Mesenchymal stem cell (in vitro differentiated cells and primary cell): ENCODE measurements around the gene CHCHD5.
A peak's percentile ranks its signal among the peaks of the same experiment; 100 is the strongest.
"Not testable (repeated sequence)": the region's sequence is repeated elsewhere in the genome, so short reads cannot be mapped to it uniquely, and the experiment has no call there.

Source experiments
- DNase-seq: peaks from one replicate; pipeline ENCODE4 v3.0.0-alpha.2; 2013
- H2AFZ ChIP-seq: one replicate; pipeline ENCODE4 v1.6.1; 2013; ENCODE audit warnings: low read depth, mild to moderate bottlenecking, control low read depth, inconsistent platforms, low read length, moderate library complexity
- H2AK5ac ChIP-seq: 2 replicates; pipeline ENCODE4 v1.6.1; 2013; ENCODE audit warnings: low read length, moderate library complexity, mild to moderate bottlenecking, inconsistent platforms; ENCODE audit not compliant: severe bottlenecking
- H2BK120ac ChIP-seq: one replicate; pipeline ENCODE4 v1.6.1; 2013; ENCODE audit warnings: low read depth, mild to moderate bottlenecking, inconsistent platforms, low read length, moderate library complexity
- H2BK12ac ChIP-seq, 2 experiments: one replicate each; pipeline ENCODE4 v1.6.1; 2013; ENCODE audit warnings: inconsistent platforms in 2 of 2, low read length in 2 of 2, mild to moderate bottlenecking in 2 of 2, moderate library complexity in 2 of 2, control low read depth in 1 of 2
- H2BK15ac ChIP-seq: one replicate; pipeline ENCODE4 v1.6.1; 2013; ENCODE audit warnings: mild to moderate bottlenecking, low read depth, inconsistent platforms; ENCODE audit not compliant: poor library complexity, severe bottlenecking
- H2BK5ac ChIP-seq: 2 replicates; pipeline ENCODE4 v1.6.1; 2013; ENCODE audit warnings: low read depth, mild to moderate bottlenecking, low read length, control low read depth, inconsistent platforms; ENCODE audit not compliant: poor library complexity, severe bottlenecking
- H3K14ac ChIP-seq, 2 experiments: one replicate each; pipeline ENCODE4 v1.6.1; 2013; ENCODE audit warnings: inconsistent platforms in 2 of 2, low read length in 2 of 2, control low read depth in 1 of 2, mild to moderate bottlenecking in 1 of 2, moderate library complexity in 1 of 2
- H3K18ac ChIP-seq, 2 experiments: one replicate each; pipeline ENCODE4 v1.6.1; 2013; ENCODE audit warnings: inconsistent platforms in 2 of 2, low read length in 2 of 2, control low read depth in 1 of 2, low read depth in 1 of 2, mild to moderate bottlenecking in 1 of 2
- H3K23ac ChIP-seq, 2 experiments: one replicate each; pipeline ENCODE4 v1.6.1; 2013; ENCODE audit warnings: inconsistent platforms in 2 of 2, low read length in 2 of 2, mild to moderate bottlenecking in 2 of 2, moderate library complexity in 2 of 2, control low read depth in 1 of 2
- H3K27ac ChIP-seq: 2 replicates; pipeline ENCODE4 v1.5.1; 2013; ENCODE audit warnings: mild to moderate bottlenecking, moderate library complexity, low read length, control low read depth, inconsistent platforms; ENCODE audit not compliant: poor library complexity, severe bottlenecking
- H3K27me3 ChIP-seq, 2 experiments: 2 replicates each; pipeline versions ENCODE4 v1.6.1 to v1.7.0; 2013; ENCODE audit warnings: low read length in 2 of 2, mild to moderate bottlenecking in 2 of 2, moderate library complexity in 2 of 2, control low read depth in 1 of 2, inconsistent platforms in 1 of 2; ENCODE audit not compliant: control insufficient read depth in 1 of 2, insufficient read depth in 1 of 2
- H3K36me3 ChIP-seq, 2 experiments: 2 replicates each; pipeline versions ENCODE4 v1.6.1 to v1.7.0; 2013; ENCODE audit warnings: low read length in 2 of 2, control low read depth in 1 of 2, inconsistent platforms in 1 of 2, low read depth in 1 of 2, mild to moderate bottlenecking in 1 of 2; ENCODE audit not compliant: insufficient read depth in 2 of 2, control insufficient read depth in 1 of 2
- H3K4ac ChIP-seq, 2 experiments: one replicate each; pipeline ENCODE4 v1.6.1; 2013; ENCODE audit warnings: inconsistent platforms in 2 of 2, low read length in 2 of 2, mild to moderate bottlenecking in 2 of 2, moderate library complexity in 2 of 2, control low read depth in 1 of 2, low read depth in 1 of 2
- H3K4me1 ChIP-seq: 2 replicates; pipeline ENCODE4 v1.6.1; 2013; ENCODE audit warnings: low read depth, low read length, control low read depth; ENCODE audit not compliant: control insufficient read depth, insufficient read depth
- H3K4me2 ChIP-seq: 2 replicates; pipeline ENCODE4 v1.6.1; 2013; ENCODE audit warnings: low read length, mild to moderate bottlenecking, inconsistent platforms; ENCODE audit not compliant: poor library complexity, severe bottlenecking
- H3K4me3 ChIP-seq, 2 experiments: 2 replicates each; pipeline versions ENCODE4 v1.5.1 to v1.7.0; 2013; ENCODE audit warnings: low read length in 2 of 2, mild to moderate bottlenecking in 2 of 2, control low read depth in 1 of 2, low read depth in 1 of 2; ENCODE audit not compliant: insufficient read depth in 1 of 2
- H3K79me1 ChIP-seq: replicated peaks from 2 replicates; pipeline ENCODE4 v1.6.1; 2013; ENCODE audit warnings: mild to moderate bottlenecking, control low read depth, low read length, inconsistent platforms; ENCODE audit not compliant: poor library complexity, severe bottlenecking
- H3K9ac ChIP-seq: 2 replicates; pipeline ENCODE4 v1.7.0; 2013; ENCODE audit warnings: mild to moderate bottlenecking, low read length, moderate library complexity
- H3K9me3 ChIP-seq: 2 replicates; pipeline ENCODE4 v1.7.0; 2013; ENCODE audit warnings: mild to moderate bottlenecking, low read length; ENCODE audit not compliant: control insufficient read depth
- H4K8ac ChIP-seq: one replicate; pipeline ENCODE4 v1.6.1; 2013; ENCODE audit warnings: inconsistent platforms, mild to moderate bottlenecking, low read length, moderate library complexity
- H4K91ac ChIP-seq: one replicate; pipeline ENCODE4 v1.6.1; 2013; ENCODE audit warnings: mild to moderate bottlenecking, low read length, inconsistent platforms
- WGBS: methylation state at CpG from one replicate; pipeline ENCODE4 v1.1.7; 2013; ENCODE audit warnings: mixed read lengths; 5-methylcytosine and 5-hydroxymethylcytosine counted together

CHCHD5 gene

GRCh38 chr2:112566508-112566907 lies 17.9 kb upstream of the CHCHD5 start:
- not testable (repeated sequence) for H3K4me1 ChIP-seq, H3K27ac ChIP-seq, H3K18ac ChIP-seq, H4K8ac ChIP-seq, H3K4me3 ChIP-seq, H2BK120ac ChIP-seq, H3K79me1 ChIP-seq, DNase-seq, H2BK5ac ChIP-seq, H3K4ac ChIP-seq, H4K91ac ChIP-seq, H3K23ac ChIP-seq, H3K27me3 ChIP-seq, H2AFZ ChIP-seq, H2BK15ac ChIP-seq, H3K9me3 ChIP-seq, H2BK12ac ChIP-seq, H3K4me2 ChIP-seq, H2AK5ac ChIP-seq, H3K9ac ChIP-seq, H3K14ac ChIP-seq
- 94% methylated on average over 3 of the region's 5 CpGs for WGBS
- peaks cover 21 to 80% of the 10 kb centered on the region in 2 experiments for H3K36me3 ChIP-seq

GRCh38 chr2:112572005-112572404 lies 12.4 kb upstream of the CHCHD5 start:
- Histone ChIP-seq H2BK12ac (no peak overlapping the region), H3K27ac (no peak overlapping the region), H2AFZ (no peak overlapping the region), H3K23ac (no peak overlapping the region), H3K4me1 (no peaks in the 10 kb centered on the region), H4K8ac (no peak overlapping the region), H2BK120ac (no peak overlapping the region), H3K14ac (no peak overlapping the region), H4K91ac (no peak overlapping the region), H2AK5ac (no peak overlapping the region), H3K18ac (no peak overlapping the region), H3K79me1 (no peaks in the 10 kb centered on the region), H3K4ac (no peak overlapping the region), H3K9ac (no peak overlapping the region), H3K36me3 (peaks cover 19 to 92% of the 10 kb centered on the region in 2 experiments), H3K4me3 (no peak overlapping the region), H2BK15ac (no peak overlapping the region), H3K27me3 (no peaks in the 10 kb centered on the region), H3K9me3 (no peaks in the 10 kb centered on the region), H3K4me2 (no peak overlapping the region), H2BK5ac (no peak overlapping the region)
- no peak for DNase-seq
- WGBS = 100% methylated on average over 2 of the region's 7 CpGs

- H2AK5ac ChIP-seq = no peak overlapping the region
- H2BK5ac ChIP-seq = no peak overlapping the region
- H3K79me1 ChIP-seq = no peaks in the 10 kb centered on the region
- no peak overlapping the region for H2BK12ac ChIP-seq
- H3K4me3 ChIP-seq = no peak overlapping the region
- H3K4me1 ChIP-seq = peaks cover 6% of the 10 kb centered on the region
- peaks cover 13 to 37% of the 10 kb centered on the region in 2 experiments for H3K36me3 ChIP-seq
- H3K9ac ChIP-seq = no peak overlapping the region
- H3K18ac ChIP-seq = no peak overlapping the region
- no peaks in the 10 kb centered on the region for H3K9me3 ChIP-seq
- no peak overlapping the region for H4K91ac ChIP-seq
- no peak overlapping the region for H2BK120ac ChIP-seq
- H2AFZ ChIP-seq = no peak overlapping the region
- H2BK15ac ChIP-seq = no peak overlapping the region
- H3K27ac ChIP-seq = no peak overlapping the region
- WGBS = 82% methylated on average over 4 of the region's 5 CpGs
- no peak overlapping the region for H4K8ac ChIP-seq
- peak; percentile 29 for DNase-seq
- H3K4me2 ChIP-seq = no peak overlapping the region
- no peaks in the 10 kb centered on the region for H3K27me3 ChIP-seq
- no peak overlapping the region for H3K23ac ChIP-seq
- no peak overlapping the region for H3K14ac ChIP-seq
- no peak overlapping the region for H3K4ac ChIP-seq
Observed at GRCh38 chr2:112577756-112578155, 6.7 kb upstream of the CHCHD5 start.

DNA sequence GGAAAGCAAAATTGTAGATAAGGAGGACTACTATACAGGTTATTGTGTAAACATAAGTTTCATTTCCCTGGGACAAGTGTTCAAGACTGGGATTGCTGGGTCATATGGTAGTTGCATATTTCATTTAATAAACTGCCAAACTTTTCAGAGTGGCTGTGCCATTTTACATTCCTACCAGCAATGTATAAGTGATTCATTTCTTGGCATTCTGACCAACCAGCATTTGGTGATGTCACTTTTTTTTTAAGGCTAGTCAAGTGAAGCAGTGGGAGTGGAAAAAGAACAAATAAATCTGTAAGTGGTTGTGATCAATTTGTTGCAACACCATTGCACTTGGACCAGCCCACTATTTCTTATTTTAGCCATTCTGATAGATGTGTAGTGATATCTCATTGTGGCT lies 5.2 kb upstream of the CHCHD5 start:
- no peak overlapping the region for H3K23ac ChIP-seq
- H3K14ac ChIP-seq = no peak overlapping the region
- no peak overlapping the region for H4K8ac ChIP-seq
- H2BK12ac ChIP-seq = no peak overlapping the region
- no peaks in the 10 kb centered on the region for H3K9me3 ChIP-seq
- peaks cover 4% of the 10 kb centered on the region for H3K79me1 ChIP-seq
- no peak overlapping the region for H4K91ac ChIP-seq
- no peak overlapping the region for H3K4ac ChIP-seq
- no peak overlapping the region for H3K4me3 ChIP-seq
- no peak overlapping the region for H3K18ac ChIP-seq
- H3K36me3 ChIP-seq = peaks cover 8 to 25% of the 10 kb centered on the region in 2 experiments
- H3K4me2 ChIP-seq = no peak overlapping the region
- H2AK5ac ChIP-seq = no peak overlapping the region
- no peak overlapping the region for H3K9ac ChIP-seq
- H3K27ac ChIP-seq = no peak overlapping the region
- peaks cover 6% of the 10 kb centered on the region for H3K4me1 ChIP-seq
- H3K27me3 ChIP-seq = no peaks in the 10 kb centered on the region
- H2AFZ ChIP-seq = no peak overlapping the region
- H2BK15ac ChIP-seq = no peak overlapping the region
- H2BK120ac ChIP-seq = no peak overlapping the region
- H2BK5ac ChIP-seq = no peak overlapping the region
- DNase-seq = peak; percentile 84
